ENCODE data around the gene RABAC1. TPM values are rescaled to one million over a fixed set of nuclear protein-coding genes. Genes with fewer than 3 reads are reported as not detected.

The RABAC1 gene
- total RNA-seq, 1 experiment from 2014 or later, result 66.3 TPM

DNA sequence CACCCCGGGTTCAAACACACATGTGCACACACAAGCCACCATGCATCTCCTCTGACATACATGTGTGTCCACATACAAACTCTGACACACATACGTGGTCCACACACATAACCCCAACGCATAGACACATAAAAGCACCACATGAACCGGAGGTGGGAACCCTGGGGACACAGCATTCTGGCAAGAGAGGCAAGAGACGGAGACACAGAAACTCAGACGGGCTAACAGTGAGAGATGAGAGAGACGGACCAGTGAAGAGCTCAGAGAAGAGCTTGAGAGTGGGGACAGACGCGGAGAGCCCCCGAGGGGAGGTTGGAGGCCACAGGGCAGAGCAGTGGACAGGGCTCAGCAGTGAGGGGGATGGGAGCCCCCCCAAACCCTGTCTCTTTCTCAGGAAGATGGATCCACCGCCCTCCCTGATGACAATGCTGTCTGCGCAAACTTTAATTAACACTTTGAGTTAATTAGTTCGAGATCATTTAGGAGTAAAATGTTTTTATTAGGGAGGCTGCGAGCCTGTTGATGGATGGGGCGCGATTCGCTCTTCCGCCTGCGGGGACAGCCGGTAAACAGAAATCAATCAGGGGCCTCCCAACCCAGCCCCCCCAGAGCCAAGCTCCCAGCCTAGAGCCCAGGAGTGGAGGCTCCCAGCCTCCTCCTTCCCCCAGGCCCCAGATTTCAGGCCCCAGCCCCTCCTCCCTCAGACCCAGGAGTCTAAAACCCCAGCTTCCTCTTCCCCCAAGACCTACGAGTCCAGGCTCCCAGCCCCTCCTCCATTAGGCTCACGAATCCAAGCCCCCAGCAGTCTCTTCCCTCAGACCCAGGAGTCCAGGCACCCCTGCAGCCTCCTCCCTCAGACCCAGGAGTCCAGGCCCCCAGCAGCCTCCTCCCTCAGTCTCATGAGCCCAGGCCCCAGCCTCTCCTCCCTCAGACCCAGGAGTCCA, 21.3 kb downstream of the RABAC1 start:
- no peaks in the 10 kb centered on the region for H3K36me3 ChIP-seq (ENCODE audit: control insufficient read depth in 1 of 2, insufficient read depth in 2 of 2, low read length in 2 of 2)
- BruUV-seq (replicated peaks), result no TSS peak
- H3K9me3 ChIP-seq (ENCODE audit: control insufficient read depth in 1 of 2, insufficient read depth in 1 of 2, low read depth in 1 of 2, low read length in 2 of 2), result no peaks in the 10 kb centered on the region
- ChIA-PET CTCF (interaction anchor here (0.7 to 1.2 kb wide), 2 partner anchors 14 to 50 kb away, joined by 3 to 4 read pairs; no protein-coding TSS in a partner anchor), RAD21 (ENCODE audit: low non-redundant PET in 1 of 2, low total read pairs in 2 of 2, uncharacterized antibody in 2 of 2, unreplicated experiment in 2 of 2) (no interaction called here), POLR2A (no interaction called here)
- DNase-seq (ENCODE audit: low read depth, low spot score) (no peak), ATAC-seq (no peak; the same call in 1 of the 2 replicates)
- TF ChIP-seq, protein P1, sequence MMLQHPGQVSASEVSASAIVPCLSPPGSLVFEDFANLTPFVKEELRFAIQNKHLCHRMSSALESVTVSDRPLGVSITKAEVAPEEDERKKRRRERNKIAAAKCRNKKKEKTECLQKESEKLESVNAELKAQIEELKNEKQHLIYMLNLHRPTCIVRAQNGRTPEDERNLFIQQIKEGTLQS (IDR thresholded peaks at IDR 0.05), result no peak
- TF ChIP-seq SP1 (IDR thresholded peaks at IDR 0.05; ENCODE audit: low read depth), result no peak
- TF ChIP-seq, protein P2, sequence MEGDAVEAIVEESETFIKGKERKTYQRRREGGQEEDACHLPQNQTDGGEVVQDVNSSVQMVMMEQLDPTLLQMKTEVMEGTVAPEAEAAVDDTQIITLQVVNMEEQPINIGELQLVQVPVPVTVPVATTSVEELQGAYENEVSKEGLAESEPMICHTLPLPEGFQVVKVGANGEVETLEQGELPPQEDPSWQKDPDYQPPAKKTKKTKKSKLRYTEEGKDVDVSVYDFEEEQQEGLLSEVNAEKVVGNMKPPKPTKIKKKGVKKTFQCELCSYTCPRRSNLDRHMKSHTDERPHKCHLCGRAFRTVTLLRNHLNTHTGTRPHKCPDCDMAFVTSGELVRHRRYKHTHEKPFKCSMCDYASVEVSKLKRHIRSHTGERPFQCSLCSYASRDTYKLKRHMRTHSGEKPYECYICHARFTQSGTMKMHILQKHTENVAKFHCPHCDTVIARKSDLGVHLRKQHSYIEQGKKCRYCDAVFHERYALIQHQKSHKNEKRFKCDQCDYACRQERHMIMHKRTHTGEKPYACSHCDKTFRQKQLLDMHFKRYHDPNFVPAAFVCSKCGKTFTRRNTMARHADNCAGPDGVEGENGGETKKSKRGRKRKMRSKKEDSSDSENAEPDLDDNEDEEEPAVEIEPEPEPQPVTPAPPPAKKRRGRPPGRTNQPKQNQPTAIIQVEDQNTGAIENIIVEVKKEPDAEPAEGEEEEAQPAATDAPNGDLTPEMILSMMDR (IDR thresholded peaks at IDR 0.05 in 2 of 3, conservative IDR thresholded peaks at IDR 0.05 in 1 of 3; ENCODE audit: borderline replicate concordance in 1 of 3, insufficient read depth in 1 of 3, low read depth in 2 of 3, low read length in 2 of 3), result peak in 2 of 3 experiments; percentile 25 to 43; a peak in 3 of 6 replicates
- H3K79me2 ChIP-seq (ENCODE audit: insufficient read depth, low read length), result no peaks in the 10 kb centered on the region
- no peak overlapping the region for H3K4me3 ChIP-seq (replicated peaks in 1 of 2; ENCODE audit: low read depth in 1 of 2, low read length in 2 of 2)
- intact Hi-C loops (cut with micrococcal nuclease), result no loop called here
- H3K9me2 ChIP-seq (ENCODE audit: insufficient read depth), result no peaks in the 10 kb centered on the region
- H3K27ac ChIP-seq (ENCODE audit: low read depth, low read length), result no peak overlapping the region
- no peak overlapping the region for H2AFZ ChIP-seq (ENCODE audit: low read depth, low read length, poor library complexity, severe bottlenecking)
- H3K27me3 ChIP-seq (ENCODE audit: insufficient read depth, low read length), result no peaks in the 10 kb centered on the region; the same call in 1 of the 2 replicates
- no peak overlapping the region for H3K4me2 ChIP-seq (ENCODE audit: low read length)
- no peaks in the 10 kb centered on the region for H4K20me1 ChIP-seq (ENCODE audit: insufficient read depth)
- H3K9ac ChIP-seq (ENCODE audit: low read length), result no peak overlapping the region
- H3K4me1 ChIP-seq (ENCODE audit: control insufficient read depth in 1 of 2, insufficient read depth in 2 of 2, low read length in 2 of 2), result peaks cover 0 to 10% of the 10 kb centered on the region in 2 experiments; a peak in 2 of 4 replicates

DNA sequence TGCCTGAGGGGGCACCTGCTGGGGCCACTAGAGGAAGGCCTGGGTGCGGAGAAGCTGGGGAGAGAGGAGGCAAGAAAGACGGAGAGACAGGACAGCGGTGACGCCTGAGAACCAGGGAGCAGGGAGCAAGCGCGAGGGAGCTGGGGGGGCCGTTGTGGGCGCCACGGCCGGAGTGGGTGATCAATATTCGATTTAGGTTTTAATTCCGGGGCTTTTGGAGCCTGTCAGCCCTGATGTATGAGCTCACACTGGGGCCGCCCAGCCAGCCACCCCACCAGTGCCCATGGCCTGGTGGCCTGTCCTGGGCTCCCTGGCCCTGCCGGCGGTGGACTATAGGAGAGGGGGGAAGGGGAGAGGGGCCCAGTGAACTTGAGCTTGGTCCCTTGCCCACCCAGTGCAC, 22.2 kb downstream of the RABAC1 start:
- Histone ChIP-seq H3K36me3 (ENCODE audit: control insufficient read depth in 1 of 2, insufficient read depth in 2 of 2, low read length in 2 of 2) (no peaks in the 10 kb centered on the region), H4K20me1 (ENCODE audit: insufficient read depth) (no peaks in the 10 kb centered on the region), H3K4me2 (ENCODE audit: low read length) (no peak overlapping the region), H3K79me2 (ENCODE audit: insufficient read depth, low read length) (no peaks in the 10 kb centered on the region), H3K27me3 (ENCODE audit: insufficient read depth, low read length) (no peaks in the 10 kb centered on the region; the same call in 1 of the 2 replicates), H3K4me1 (ENCODE audit: control insufficient read depth in 1 of 2, insufficient read depth in 2 of 2, low read length in 2 of 2) (peaks cover 0 to 10% of the 10 kb centered on the region in 2 experiments; a peak in 2 of 4 replicates), H3K9me3 (ENCODE audit: control insufficient read depth in 1 of 2, insufficient read depth in 1 of 2, low read depth in 1 of 2, low read length in 2 of 2) (no peaks in the 10 kb centered on the region), H3K27ac (ENCODE audit: low read depth, low read length) (no peak overlapping the region), H2AFZ (ENCODE audit: low read depth, low read length, poor library complexity, severe bottlenecking) (no peak overlapping the region), H3K9ac (ENCODE audit: low read length) (no peak overlapping the region), H3K4me3 (replicated peaks in 1 of 2; ENCODE audit: low read depth in 1 of 2, low read length in 2 of 2) (no peak overlapping the region), H3K9me2 (ENCODE audit: insufficient read depth) (no peaks in the 10 kb centered on the region)
- DNase-seq (ENCODE audit: low read depth, low spot score) (no peak), ATAC-seq (no peak)
- ChIA-PET CTCF (interaction anchor here (1.2 kb wide), 1 partner anchor 49 kb away, joined by 3 read pairs; no protein-coding TSS in a partner anchor), RAD21 (ENCODE audit: low non-redundant PET in 1 of 2, low total read pairs in 2 of 2, uncharacterized antibody in 2 of 2, unreplicated experiment in 2 of 2) (no interaction called here), POLR2A (no interaction called here)
- intact Hi-C loops (cut with micrococcal nuclease), result no loop called here
- no TSS peak for BruUV-seq (replicated peaks)
- TF ChIP-seq POLR2A (IDR thresholded peaks at IDR 0.05; ENCODE audit: borderline replicate concordance, extremely low read depth, insufficient read depth, insufficient read length), result no peak
- TF ChIP-seq POLR2AphosphoS5 (IDR thresholded peaks at IDR 0.05; ENCODE audit: low read depth, low read length), result no peak
- TF ChIP-seq RAD21 (IDR thresholded peaks at IDR 0.05; ENCODE audit: low read depth), result no peak
- no peak for TF ChIP-seq ZFX (IDR thresholded peaks at IDR 0.05)
- no peak for TF ChIP-seq FOSL1 (IDR thresholded peaks at IDR 0.05; ENCODE audit: low read depth)
- TF ChIP-seq YY1 (IDR thresholded peaks at IDR 0.05; ENCODE audit: extremely low read depth, insufficient replicate concordance, low read depth, low read length), result no peak
- TF ChIP-seq SRF (IDR thresholded peaks at IDR 0.05; ENCODE audit: low read depth), result no peak
- TF ChIP-seq CBX3 (IDR thresholded peaks at IDR 0.05; ENCODE audit: low read depth), result no peak
- TF ChIP-seq EGR1 (IDR thresholded peaks at IDR 0.05; ENCODE audit: low read depth), result no peak
- TF ChIP-seq, protein P2 (IDR thresholded peaks at IDR 0.05 in 2 of 3, conservative IDR thresholded peaks at IDR 0.05 in 1 of 3; ENCODE audit: borderline replicate concordance in 1 of 3, insufficient read depth in 1 of 3, low read depth in 2 of 3, low read length in 2 of 3), result no peak
- TF ChIP-seq CEBPB (IDR thresholded peaks at IDR 0.05; ENCODE audit: low read depth), result no peak
- no peak for TF ChIP-seq TCF7L2 (IDR thresholded peaks at IDR 0.05; ENCODE audit: borderline replicate concordance, extremely low read depth, insufficient read depth, insufficient read length)
- TF ChIP-seq EZH2phosphoT487 (IDR thresholded peaks at IDR 0.05; ENCODE audit: borderline replicate concordance), result no peak

All from HCT116 (cell line).